Measurements from ENCODE around the gene STK17B. TPM values are rescaled to one million over a fixed set of nuclear protein-coding genes. Genes with fewer than 3 reads are reported as not detected.

STK17B gene
- total and polyA plus RNA-seq, 9 of the 15 experiments (the other 6 are each of a cell fraction or from before 2014, with no cell fraction given) = 2.3 to 17.7 (median 8.5) TPM

DNA sequence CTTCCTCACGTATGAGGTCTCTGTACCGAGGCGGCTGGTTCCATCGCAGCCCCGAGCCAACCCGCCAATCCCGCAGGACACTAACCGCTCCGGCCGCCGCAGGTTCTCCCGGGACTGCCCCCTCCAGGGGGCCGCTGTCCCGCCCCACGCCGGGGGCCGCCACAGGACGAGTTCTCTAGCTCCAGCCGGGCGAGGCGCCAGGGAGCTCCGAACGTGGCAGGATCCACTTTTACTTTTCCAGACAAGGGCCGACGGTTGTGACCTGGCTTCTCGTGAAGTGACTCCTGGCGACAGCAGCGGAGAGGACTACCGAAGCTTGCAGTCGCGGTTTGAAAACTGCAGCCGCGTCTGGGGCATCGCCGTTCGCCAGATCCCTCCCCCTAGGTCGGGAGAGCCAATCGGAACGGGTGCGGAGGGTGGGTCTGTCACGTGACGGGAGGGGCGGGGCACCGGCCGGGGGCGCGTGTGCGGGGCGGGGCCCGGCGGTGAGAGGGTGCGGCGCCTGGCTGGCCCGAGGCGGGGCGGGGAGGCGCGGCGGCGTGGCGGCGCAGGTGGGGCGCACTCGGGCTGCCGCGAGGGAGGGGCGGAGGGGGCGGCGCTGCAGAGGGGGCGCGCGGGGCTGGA is at the start of gene STK17B (continued):
- TF ChIP-seq, protein P1, sequence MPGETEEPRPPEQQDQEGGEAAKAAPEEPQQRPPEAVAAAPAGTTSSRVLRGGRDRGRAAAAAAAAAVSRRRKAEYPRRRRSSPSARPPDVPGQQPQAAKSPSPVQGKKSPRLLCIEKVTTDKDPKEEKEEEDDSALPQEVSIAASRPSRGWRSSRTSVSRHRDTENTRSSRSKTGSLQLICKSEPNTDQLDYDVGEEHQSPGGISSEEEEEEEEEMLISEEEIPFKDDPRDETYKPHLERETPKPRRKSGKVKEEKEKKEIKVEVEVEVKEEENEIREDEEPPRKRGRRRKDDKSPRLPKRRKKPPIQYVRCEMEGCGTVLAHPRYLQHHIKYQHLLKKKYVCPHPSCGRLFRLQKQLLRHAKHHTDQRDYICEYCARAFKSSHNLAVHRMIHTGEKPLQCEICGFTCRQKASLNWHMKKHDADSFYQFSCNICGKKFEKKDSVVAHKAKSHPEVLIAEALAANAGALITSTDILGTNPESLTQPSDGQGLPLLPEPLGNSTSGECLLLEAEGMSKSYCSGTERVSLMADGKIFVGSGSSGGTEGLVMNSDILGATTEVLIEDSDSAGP (CRISPR knock-in tag; IDR thresholded peaks at IDR 0.05) = no peak
- TF ChIP-seq, protein P2, sequence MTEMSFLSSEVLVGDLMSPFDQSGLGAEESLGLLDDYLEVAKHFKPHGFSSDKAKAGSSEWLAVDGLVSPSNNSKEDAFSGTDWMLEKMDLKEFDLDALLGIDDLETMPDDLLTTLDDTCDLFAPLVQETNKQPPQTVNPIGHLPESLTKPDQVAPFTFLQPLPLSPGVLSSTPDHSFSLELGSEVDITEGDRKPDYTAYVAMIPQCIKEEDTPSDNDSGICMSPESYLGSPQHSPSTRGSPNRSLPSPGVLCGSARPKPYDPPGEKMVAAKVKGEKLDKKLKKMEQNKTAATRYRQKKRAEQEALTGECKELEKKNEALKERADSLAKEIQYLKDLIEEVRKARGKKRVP (CRISPR knock-in tag; IDR thresholded peaks at IDR 0.05) = no peak
- TF ChIP-seq, protein P3, sequence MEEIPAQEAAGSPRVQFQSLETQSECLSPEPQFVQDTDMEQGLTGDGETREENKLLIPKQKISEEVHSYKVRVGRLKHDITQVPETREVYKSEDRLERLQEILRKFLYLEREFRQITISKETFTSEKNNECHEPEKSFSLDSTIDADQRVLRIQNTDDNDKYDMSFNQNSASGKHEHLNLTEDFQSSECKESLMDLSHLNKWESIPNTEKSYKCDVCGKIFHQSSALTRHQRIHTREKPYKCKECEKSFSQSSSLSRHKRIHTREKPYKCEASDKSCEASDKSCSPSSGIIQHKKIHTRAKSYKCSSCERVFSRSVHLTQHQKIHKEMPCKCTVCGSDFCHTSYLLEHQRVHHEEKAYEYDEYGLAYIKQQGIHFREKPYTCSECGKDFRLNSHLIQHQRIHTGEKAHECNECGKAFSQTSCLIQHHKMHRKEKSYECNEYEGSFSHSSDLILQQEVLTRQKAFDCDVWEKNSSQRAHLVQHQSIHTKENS (CRISPR knock-in tag; IDR thresholded peaks at IDR 0.05) = no peak
- no peak for TF ChIP-seq CBX2 (IDR thresholded peaks at IDR 0.05; ENCODE audit: insufficient read depth, low read length, poor library complexity, severe bottlenecking)
- TF ChIP-seq ZNF695 (CRISPR knock-in tag; IDR thresholded peaks at IDR 0.05) = no peak
- peak; percentile 77 for TF ChIP-seq SMAD4 (CRISPR knock-in tag; conservative IDR thresholded peaks at IDR 0.05)
- TF ChIP-seq SIX5 (IDR thresholded peaks at IDR 0.05; ENCODE audit: borderline replicate concordance in 1 of 2, insufficient read depth in 1 of 2, low read depth in 1 of 2, low read length in 2 of 2) = no peak
- peak; percentile 52 for TF ChIP-seq CREM (IDR thresholded peaks at IDR 0.05; ENCODE audit: low read depth)
- no peak for TF ChIP-seq TAL1 (IDR thresholded peaks at IDR 0.05)
- TF ChIP-seq, protein P4, sequence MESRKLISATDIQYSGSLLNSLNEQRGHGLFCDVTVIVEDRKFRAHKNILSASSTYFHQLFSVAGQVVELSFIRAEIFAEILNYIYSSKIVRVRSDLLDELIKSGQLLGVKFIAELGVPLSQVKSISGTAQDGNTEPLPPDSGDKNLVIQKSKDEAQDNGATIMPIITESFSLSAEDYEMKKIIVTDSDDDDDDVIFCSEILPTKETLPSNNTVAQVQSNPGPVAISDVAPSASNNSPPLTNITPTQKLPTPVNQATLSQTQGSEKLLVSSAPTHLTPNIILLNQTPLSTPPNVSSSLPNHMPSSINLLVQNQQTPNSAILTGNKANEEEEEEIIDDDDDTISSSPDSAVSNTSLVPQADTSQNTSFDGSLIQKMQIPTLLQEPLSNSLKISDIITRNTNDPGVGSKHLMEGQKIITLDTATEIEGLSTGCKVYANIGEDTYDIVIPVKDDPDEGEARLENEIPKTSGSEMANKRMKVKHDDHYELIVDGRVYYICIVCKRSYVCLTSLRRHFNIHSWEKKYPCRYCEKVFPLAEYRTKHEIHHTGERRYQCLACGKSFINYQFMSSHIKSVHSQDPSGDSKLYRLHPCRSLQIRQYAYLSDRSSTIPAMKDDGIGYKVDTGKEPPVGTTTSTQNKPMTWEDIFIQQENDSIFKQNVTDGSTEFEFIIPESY (CRISPR knock-in tag; IDR thresholded peaks at IDR 0.05) = no peak
- TF ChIP-seq ZNF140 (CRISPR knock-in tag; IDR thresholded peaks at IDR 0.05) = no peak
- no peak for TF ChIP-seq NFE2L1 (tag; IDR thresholded peaks at IDR 0.05; ENCODE audit: borderline replicate concordance, low read depth)
- peak; percentile 94 for TF ChIP-seq RBFOX2 (IDR thresholded peaks at IDR 0.05; ENCODE audit: low read depth, low read length)
- TF ChIP-seq HNRNPH1 (optimal IDR thresholded peaks at IDR 0.05; ENCODE audit: low read depth, low read length) = no peak
- TF ChIP-seq, protein P5, sequence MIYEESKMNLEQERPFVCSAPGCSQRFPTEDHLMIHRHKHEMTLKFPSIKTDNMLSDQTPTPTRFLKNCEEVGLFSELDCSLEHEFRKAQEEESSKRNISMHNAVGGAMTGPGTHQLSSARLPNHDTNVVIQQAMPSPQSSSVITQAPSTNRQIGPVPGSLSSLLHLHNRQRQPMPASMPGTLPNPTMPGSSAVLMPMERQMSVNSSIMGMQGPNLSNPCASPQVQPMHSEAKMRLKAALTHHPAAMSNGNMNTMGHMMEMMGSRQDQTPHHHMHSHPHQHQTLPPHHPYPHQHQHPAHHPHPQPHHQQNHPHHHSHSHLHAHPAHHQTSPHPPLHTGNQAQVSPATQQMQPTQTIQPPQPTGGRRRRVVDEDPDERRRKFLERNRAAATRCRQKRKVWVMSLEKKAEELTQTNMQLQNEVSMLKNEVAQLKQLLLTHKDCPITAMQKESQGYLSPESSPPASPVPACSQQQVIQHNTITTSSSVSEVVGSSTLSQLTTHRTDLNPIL (CRISPR knock-in tag; IDR thresholded peaks at IDR 0.05) = no peak
- no peak for TF ChIP-seq SRSF7 (optimal IDR thresholded peaks at IDR 0.05; ENCODE audit: low read depth, low read length)
- no peak; the same call in 1 of the 2 replicates for TF ChIP-seq GTF2E2 (tag; IDR thresholded peaks at IDR 0.05)
- peak; percentile 68 for TF ChIP-seq CXXC5 (CRISPR knock-in tag; IDR thresholded peaks at IDR 0.05)
- TF ChIP-seq STAT5A (IDR thresholded peaks at IDR 0.05; ENCODE audit: borderline replicate concordance, low read length) = no peak
- TF ChIP-seq ZNF263 (CRISPR knock-in tag; IDR thresholded peaks at IDR 0.05; ENCODE audit: borderline replicate concordance) = no peak
- 0 out of 2 replicates have a peak, but pooled peaks have one; percentile 36 for TF ChIP-seq NBN (IDR thresholded peaks at IDR 0.05; ENCODE audit: low read depth)
